GM23338 (cell line): ENCODE results near the gene MED20. TPM values are rescaled to one million over a fixed set of nuclear protein-coding genes. Genes with fewer than 3 reads are reported as not detected.
A peak's percentile ranks its signal among the peaks of the same experiment; 100 is the strongest.

ENCODE experiments used
- ATAC-seq: fragments of 200-7000 bp; cut with Tn5 transposase; 3 replicates; pipeline ENCODE4 v1.9.1; 2020
- DNase-seq: peaks from one replicate; pipeline ENCODE4 v3.0.0-alpha.2; 2015; ENCODE audit warnings: low spot score
- H2AFZ ChIP-seq: fragments of 200-600 bp; sonication (generic); 2 replicates; pipeline ENCODE4 v1.8.0; 2016; ENCODE audit warnings: antibody characterized with exemption, mild to moderate bottlenecking, moderate library complexity
- H3F3A ChIP-seq: fragments of 200-600 bp; sonication (generic); replicated peaks from 2 replicates; pipeline ENCODE4 v1.8.0; 2017; ENCODE audit warnings: antibody characterized with exemption, mixed run types, low read depth
- H3K27ac ChIP-seq: fragments of 200-600 bp; sonication (generic); 2 replicates; pipeline ENCODE4 v1.6.1; 2016; ENCODE audit warnings: low read depth
- H3K27me3 ChIP-seq: fragments of 200-600 bp; sonication (generic); 2 replicates; pipeline ENCODE4 v1.8.0; 2016; ENCODE audit warnings: mild to moderate bottlenecking, mixed run types, moderate library complexity; ENCODE audit not compliant: insufficient read depth
- H3K36me3 ChIP-seq: fragments of 200-600 bp; sonication (generic); 2 replicates; pipeline ENCODE4 v1.8.0; 2016; ENCODE audit warnings: mild to moderate bottlenecking; ENCODE audit not compliant: insufficient read depth
- H3K4me1 ChIP-seq: fragments of 200-600 bp; sonication (generic); 2 replicates; pipeline ENCODE4 v1.8.0; 2016; ENCODE audit warnings: mild to moderate bottlenecking, moderate library complexity; ENCODE audit not compliant: insufficient read depth
- H3K4me2 ChIP-seq: fragments of 200-600 bp; sonication (generic); 2 replicates; pipeline ENCODE4 v1.7.1; 2017; ENCODE audit warnings: mixed run types
- H3K4me3 ChIP-seq: fragments of 200-600 bp; sonication (generic); 2 replicates; pipeline ENCODE4 v1.6.1; 2016; ENCODE audit warnings: mixed run types
- H3K79me2 ChIP-seq: fragments of 200-600 bp; sonication (generic); replicated peaks from 2 replicates; pipeline ENCODE4 v1.8.0; 2017; ENCODE audit warnings: mild to moderate bottlenecking; ENCODE audit not compliant: insufficient read depth
- H3K9me2 ChIP-seq: fragments of 200-600 bp; sonication (generic); 2 replicates; pipeline ENCODE4 v1.8.0; 2017; ENCODE audit not compliant: insufficient read depth
- H4K20me1 ChIP-seq: fragments of 200-600 bp; sonication (generic); replicated peaks from 2 replicates; pipeline ENCODE4 v1.8.0; 2017; ENCODE audit warnings: mild to moderate bottlenecking; ENCODE audit not compliant: insufficient read depth
- H3K27ac Mint-ChIP-seq: 2 replicates; pipeline ENCODE4 v1.8.0; 2020; ENCODE audit warnings: inconsistent platforms, mild to moderate bottlenecking, moderate library complexity, mixed read lengths
- H3K27me3 Mint-ChIP-seq: 3 replicates; pipeline ENCODE4 v1.8.0; 2022; ENCODE audit warnings: low read depth, mild to moderate bottlenecking, moderate library complexity, mixed read lengths, inconsistent platforms; ENCODE audit not compliant: insufficient read depth, poor library complexity
- H3K36me3 Mint-ChIP-seq: 3 replicates; pipeline ENCODE4 v1.8.0; 2021; ENCODE audit warnings: low read depth, mild to moderate bottlenecking, inconsistent platforms, moderate library complexity, mixed read lengths
- H3K4me1 Mint-ChIP-seq: 3 replicates; pipeline ENCODE4 v1.8.0; 2020; ENCODE audit warnings: mild to moderate bottlenecking, inconsistent platforms, mixed read lengths
- H3K4me3 Mint-ChIP-seq: 3 replicates; pipeline ENCODE4 v1.8.0; 2021; ENCODE audit warnings: moderate library complexity, mild to moderate bottlenecking, inconsistent platforms, mixed read lengths
- H3K9me3 Mint-ChIP-seq: 3 replicates; pipeline ENCODE4 v1.8.0; 2020; ENCODE audit warnings: moderate library complexity, mild to moderate bottlenecking, inconsistent platforms, mixed read lengths
- CREB1 ChIP-seq: fragments of 250-450 bp; sonication (Bioruptor Pico); IDR thresholded peaks from 2 replicates; pipeline ENCODE4 v1.5.0; 2020; ENCODE audit warnings: low read depth, mild to moderate bottlenecking, moderate library complexity
- EZH2phosphoT487 ChIP-seq: fragments of 200-600 bp; sonication (generic); IDR thresholded peaks from one replicate; pipeline ENCODE4 v1.8.1; 2018; ENCODE audit warnings: antibody characterized with exemption; ENCODE audit not compliant: unreplicated experiment
- JUNB ChIP-seq: IDR thresholded peaks from one replicate; pipeline ENCODE4 v1.6.1; 2016; ENCODE audit warnings: antibody characterized with exemption; ENCODE audit not compliant: unreplicated experiment
- POLR2AphosphoS5 ChIP-seq: IDR thresholded peaks from 2 replicates; pipeline ENCODE4 v1.6.1; 2016; ENCODE audit warnings: antibody characterized with exemption, low read depth
- REST ChIP-seq: IDR thresholded peaks from one replicate; pipeline ENCODE4 v1.6.1; 2018; ENCODE audit warnings: antibody characterized with exemption; ENCODE audit not compliant: unreplicated experiment
- STAT1 ChIP-seq: IDR thresholded peaks from one replicate; pipeline ENCODE4 v1.6.1; 2016; ENCODE audit warnings: antibody characterized with exemption; ENCODE audit not compliant: unreplicated experiment
- ZNF331 ChIP-seq: fragments of 250-450 bp; sonication (Bioruptor Pico); IDR thresholded peaks from 2 replicates; pipeline ENCODE4 v1.5.0; 2020; ENCODE audit warnings: low read depth, mild to moderate bottlenecking, moderate library complexity
- ZNF462 ChIP-seq: fragments of 250-450 bp; sonication (Bioruptor Pico); IDR thresholded peaks from 2 replicates; pipeline ENCODE4 v1.5.0; 2020; ENCODE audit warnings: mild to moderate bottlenecking, moderate library complexity
- polyA plus RNA-seq: library from polyadenylated mRNA; unstranded; fragments of >200 nt; fragmentation: Nextera tagmentation; extraction: Ambion mirVana; gene quantifications from 2 replicates; pipeline ENCODE4 v1.2.1, GENCODE V29; 2016
- total RNA-seq: library from RNA; depleted of rRNA; stranded (reverse); fragments of >200 nt; shearing (Covaris generic); gene quantifications from 2 replicates; pipeline ENCODE4 v1.2.3, GENCODE V29; 2014
- TF ChIP-seq, protein P1 (sequence below), 2 experiments: fragments of 200-600 bp in 1 of 2; sonication (generic) in 1 of 2; conservative IDR thresholded peaks; 2 replicates each; pipeline versions ENCODE4 v1.5.1 to v1.6.1; 2016 to 2017; ENCODE audit warnings: antibody characterized with exemption in 2 of 2, low read depth in 2 of 2, mild to moderate bottlenecking in 2 of 2, moderate library complexity in 1 of 2
- TF ChIP-seq, protein P2 (sequence below): IDR thresholded peaks from 2 replicates; pipeline ENCODE4 v1.6.1; 2016; ENCODE audit warnings: antibody characterized with exemption

MED20 gene
- total and polyA plus RNA-seq, 2 experiments from 2014 or later: 20.1 to 39.3 TPM

DNA sequence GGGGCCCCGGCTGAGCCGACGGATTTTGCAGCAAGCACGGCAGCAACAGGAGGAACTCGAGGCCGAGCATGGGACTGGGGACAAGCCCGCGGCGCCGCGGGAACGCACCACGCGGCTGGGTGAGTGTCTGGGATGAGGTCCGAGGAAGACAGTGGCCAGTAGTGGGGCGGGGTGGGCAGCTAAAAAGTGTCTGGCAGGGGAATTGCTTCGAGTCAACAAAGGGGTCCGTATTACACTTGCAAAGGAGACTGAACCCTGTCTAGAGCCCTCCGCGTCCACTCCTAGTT, 716 bp upstream of the MED20 start:
- ATAC-seq: peak; percentile 56
- Mint-ChIP-seq H3K27ac (peak overlapping the region; percentile 100), H3K36me3 (peaks cover 40% of the 10 kb centered on the region), H3K4me1 (peaks cover 19% of the 10 kb centered on the region), H3K4me3 (peak overlapping the region; percentile 99), H3K27me3 (peaks cover 15% of the 10 kb centered on the region), H3K9me3 (no peaks in the 10 kb centered on the region)
- H3K9me2 ChIP-seq: no peaks in the 10 kb centered on the region
- peaks cover 9% of the 10 kb centered on the region for H3F3A ChIP-seq
- H2AFZ ChIP-seq: peak overlapping the region; percentile 97
- H3K4me2 ChIP-seq: peak overlapping the region; percentile 88
- H3K27me3 ChIP-seq: no peaks in the 10 kb centered on the region
- peak overlapping the region; percentile 97 for H3K27ac ChIP-seq
- H3K4me3 ChIP-seq: peak overlapping the region; percentile 75
- peaks cover 15% of the 10 kb centered on the region for H3K36me3 ChIP-seq
- no peak for DNase-seq
- H3K4me1 ChIP-seq: peaks cover 15% of the 10 kb centered on the region
- TF ChIP-seq EZH2phosphoT487 (no peak), POLR2AphosphoS5 (no peak), ZNF331 (CRISPR knock-in tag) (no peak)
- peaks cover 35% of the 10 kb centered on the region for H4K20me1 ChIP-seq
- peaks cover 87% of the 10 kb centered on the region for H3K79me2 ChIP-seq

DNA sequence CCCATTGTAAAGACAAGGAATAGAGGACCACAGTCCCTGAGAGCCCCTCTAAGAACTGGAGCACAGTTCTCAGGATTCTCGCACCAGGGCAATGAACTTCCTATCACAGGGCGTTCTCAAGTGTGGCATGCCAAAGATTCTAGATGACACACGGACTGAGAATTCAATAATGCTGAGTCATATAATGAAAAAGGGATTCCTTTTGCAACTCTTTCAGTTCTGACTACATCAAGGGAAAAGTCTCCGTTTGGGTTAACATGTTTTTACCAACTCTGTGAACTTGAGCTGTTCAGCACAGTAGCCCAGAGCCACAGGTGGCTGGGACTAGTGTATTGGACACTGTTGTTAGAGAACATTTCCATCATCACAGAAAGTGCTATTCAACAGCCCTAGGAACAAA, 3.4 kb downstream of the MED20 start:
- DNase-seq (no peak), ATAC-seq (no peak)
- Mint-ChIP-seq H3K36me3 (peaks cover 32% of the 10 kb centered on the region), H3K9me3 (no peaks in the 10 kb centered on the region), H3K4me3 (no peak overlapping the region), H3K27me3 (peaks cover 9% of the 10 kb centered on the region), H3K27ac (peak overlapping the region; percentile 75; the same call in 1 of the 2 replicates), H3K4me1 (peaks cover 9% of the 10 kb centered on the region)
- Histone ChIP-seq H3F3A (peaks cover 9% of the 10 kb centered on the region), H3K27ac (no peak overlapping the region), H3K4me2 (no peak overlapping the region), H3K9me2 (no peaks in the 10 kb centered on the region), H3K4me3 (no peak overlapping the region), H3K27me3 (no peaks in the 10 kb centered on the region), H3K4me1 (peaks cover 11% of the 10 kb centered on the region), H3K36me3 (peaks cover 5% of the 10 kb centered on the region; the same call in 1 of the 2 replicates), H3K79me2 (peaks cover 58% of the 10 kb centered on the region), H2AFZ (no peak overlapping the region), H4K20me1 (peaks cover 5% of the 10 kb centered on the region; the same call in 1 of the 2 replicates)
- TF ChIP-seq ZNF462 (CRISPR knock-in tag) (no peak), STAT1 (no peak), JUNB (no peak), CREB1 (CRISPR knock-in tag) (no peak), REST (no peak), ZNF331 (CRISPR knock-in tag) (no peak), EZH2phosphoT487 (no peak)
- TF ChIP-seq, protein P1, sequence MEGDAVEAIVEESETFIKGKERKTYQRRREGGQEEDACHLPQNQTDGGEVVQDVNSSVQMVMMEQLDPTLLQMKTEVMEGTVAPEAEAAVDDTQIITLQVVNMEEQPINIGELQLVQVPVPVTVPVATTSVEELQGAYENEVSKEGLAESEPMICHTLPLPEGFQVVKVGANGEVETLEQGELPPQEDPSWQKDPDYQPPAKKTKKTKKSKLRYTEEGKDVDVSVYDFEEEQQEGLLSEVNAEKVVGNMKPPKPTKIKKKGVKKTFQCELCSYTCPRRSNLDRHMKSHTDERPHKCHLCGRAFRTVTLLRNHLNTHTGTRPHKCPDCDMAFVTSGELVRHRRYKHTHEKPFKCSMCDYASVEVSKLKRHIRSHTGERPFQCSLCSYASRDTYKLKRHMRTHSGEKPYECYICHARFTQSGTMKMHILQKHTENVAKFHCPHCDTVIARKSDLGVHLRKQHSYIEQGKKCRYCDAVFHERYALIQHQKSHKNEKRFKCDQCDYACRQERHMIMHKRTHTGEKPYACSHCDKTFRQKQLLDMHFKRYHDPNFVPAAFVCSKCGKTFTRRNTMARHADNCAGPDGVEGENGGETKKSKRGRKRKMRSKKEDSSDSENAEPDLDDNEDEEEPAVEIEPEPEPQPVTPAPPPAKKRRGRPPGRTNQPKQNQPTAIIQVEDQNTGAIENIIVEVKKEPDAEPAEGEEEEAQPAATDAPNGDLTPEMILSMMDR (conservative IDR thresholded peaks at IDR 0.05; ENCODE audit: low read depth in 2 of 2): no peak
- TF ChIP-seq, protein P2, sequence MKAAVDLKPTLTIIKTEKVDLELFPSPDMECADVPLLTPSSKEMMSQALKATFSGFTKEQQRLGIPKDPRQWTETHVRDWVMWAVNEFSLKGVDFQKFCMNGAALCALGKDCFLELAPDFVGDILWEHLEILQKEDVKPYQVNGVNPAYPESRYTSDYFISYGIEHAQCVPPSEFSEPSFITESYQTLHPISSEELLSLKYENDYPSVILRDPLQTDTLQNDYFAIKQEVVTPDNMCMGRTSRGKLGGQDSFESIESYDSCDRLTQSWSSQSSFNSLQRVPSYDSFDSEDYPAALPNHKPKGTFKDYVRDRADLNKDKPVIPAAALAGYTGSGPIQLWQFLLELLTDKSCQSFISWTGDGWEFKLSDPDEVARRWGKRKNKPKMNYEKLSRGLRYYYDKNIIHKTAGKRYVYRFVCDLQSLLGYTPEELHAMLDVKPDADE: no peak
